GM18499 (cell line): ENCODE measurements around the gene ITPR3.

Source experiments
- ATAC-seq: cut with Tn5 transposase; IDR thresholded peaks from one replicate; pipeline ENCODE4 v1.9.1; 2021; ENCODE audit warnings: moderate number of reproducible peaks; ENCODE audit not compliant: insufficient read depth, unreplicated experiment

The ITPR3 gene

DNA sequence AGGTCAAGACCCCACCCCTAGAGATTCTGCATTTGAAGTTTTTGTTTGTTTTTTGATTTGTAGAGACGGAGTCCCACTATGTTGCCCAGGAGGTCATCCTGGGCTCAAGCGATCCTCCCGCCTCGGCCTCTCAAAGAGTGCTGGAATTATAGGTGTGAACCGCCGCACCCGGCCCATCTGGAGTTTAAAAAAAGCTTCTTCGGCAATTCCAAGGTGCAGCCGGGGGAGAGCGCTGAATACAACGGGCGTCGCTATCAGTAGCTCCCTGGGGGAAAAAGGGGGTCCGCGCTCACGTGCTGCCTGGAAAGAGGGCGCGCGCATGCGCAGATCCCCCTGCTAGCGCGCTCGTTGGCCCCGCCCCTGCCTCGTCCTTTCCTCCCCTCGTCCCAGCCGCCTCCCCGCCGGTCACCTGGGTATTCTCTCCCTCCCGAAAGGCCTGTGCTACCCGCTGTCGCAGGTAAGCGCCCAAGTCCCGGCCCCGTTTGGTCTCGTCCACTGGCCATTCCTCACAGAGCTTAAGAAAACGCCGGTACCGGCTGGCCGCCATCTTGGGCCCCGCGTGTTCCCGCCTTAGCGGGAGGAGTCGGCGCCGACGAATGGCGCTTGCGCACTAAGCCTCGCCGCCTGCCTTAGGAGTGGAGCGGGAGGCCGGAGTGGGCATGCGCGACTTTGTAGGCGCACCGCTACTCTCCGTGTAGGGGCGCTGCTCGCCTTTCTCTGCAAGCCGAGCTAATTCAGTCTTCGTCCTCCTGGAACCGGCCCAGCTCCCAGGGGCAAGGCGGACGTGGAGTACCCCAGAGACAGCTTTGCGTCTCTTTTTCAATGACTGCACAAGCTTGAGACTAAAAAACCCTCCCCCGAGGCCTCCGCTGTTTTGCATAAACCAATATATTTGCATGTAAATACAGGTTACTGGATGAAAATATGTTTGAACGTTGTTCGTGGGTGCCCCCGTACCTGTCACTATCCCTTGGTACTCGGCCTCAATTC, 90.3 kb downstream of the ITPR3 start, which contains the start of gene UQCC2:
Gene UQCC2, minus strand, starts transcription at position 561 of the 990 bp plus-strand sequence. Its CDS starts 14 bp downstream, at position 547.
- no peak for ATAC-seq

GRCh38 chr6:33712914-33713313, 91.8 kb downstream of the ITPR3 start:
- no peak for ATAC-seq

GRCh38 chr6:33713786-33714185, 92.7 kb downstream of the ITPR3 start:
- ATAC-seq = no peak

DNA sequence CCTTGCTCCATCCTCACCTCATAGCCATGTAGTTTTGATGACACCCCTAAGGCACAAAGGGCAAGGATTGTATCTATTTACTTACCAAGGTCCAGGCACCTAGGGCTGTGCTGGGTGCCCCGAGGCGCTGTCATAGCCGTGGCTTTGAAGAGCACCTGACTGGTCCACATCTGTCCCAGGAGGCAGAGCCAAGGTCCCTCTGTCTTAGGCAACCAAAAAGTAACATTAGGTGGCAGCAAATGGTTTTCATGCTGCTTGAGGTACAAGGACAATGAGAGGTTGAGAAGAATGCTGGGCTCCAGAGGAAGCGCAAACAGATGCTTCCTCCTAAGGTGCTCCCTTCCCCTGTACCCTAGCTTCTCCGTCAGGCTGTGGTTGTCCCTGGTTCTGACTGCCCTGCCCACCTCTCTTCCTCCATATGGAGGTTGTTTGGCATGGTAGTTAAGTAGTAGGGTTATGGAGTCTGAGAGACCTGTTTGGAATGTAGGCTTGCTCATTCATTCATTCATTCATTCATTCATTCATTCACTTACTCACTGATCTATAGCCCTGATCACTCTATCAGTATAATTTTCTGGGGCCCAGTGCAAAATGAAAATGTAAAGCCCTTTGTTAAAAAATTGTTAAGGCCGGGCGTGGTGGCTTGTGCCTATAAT, 93.4 kb downstream of the ITPR3 start:
- ATAC-seq = no peak

DNA sequence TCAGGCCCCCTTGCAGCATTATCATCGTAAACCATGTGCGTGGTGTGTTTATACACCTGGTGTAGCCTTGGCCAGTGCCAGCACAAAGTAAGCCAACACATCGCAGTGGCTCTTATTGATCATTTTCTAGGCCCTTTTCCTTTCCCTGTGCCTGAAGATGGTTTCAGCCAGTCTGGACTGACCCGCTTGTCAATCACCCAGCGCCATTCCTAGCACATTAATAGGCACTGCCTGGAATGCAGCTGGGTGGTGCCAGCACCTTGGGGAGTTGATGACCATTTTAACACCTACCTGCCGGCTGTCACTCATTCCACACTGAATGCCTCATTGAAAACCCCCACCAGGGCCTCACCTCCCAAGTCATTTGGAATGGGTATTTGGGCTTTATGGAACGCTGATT, 95.3 kb downstream of the ITPR3 start:
- ATAC-seq = no peak

GRCh38 chr6:33716890-33717632, 95.9 kb downstream of the ITPR3 start:
- ATAC-seq = no peak

DNA sequence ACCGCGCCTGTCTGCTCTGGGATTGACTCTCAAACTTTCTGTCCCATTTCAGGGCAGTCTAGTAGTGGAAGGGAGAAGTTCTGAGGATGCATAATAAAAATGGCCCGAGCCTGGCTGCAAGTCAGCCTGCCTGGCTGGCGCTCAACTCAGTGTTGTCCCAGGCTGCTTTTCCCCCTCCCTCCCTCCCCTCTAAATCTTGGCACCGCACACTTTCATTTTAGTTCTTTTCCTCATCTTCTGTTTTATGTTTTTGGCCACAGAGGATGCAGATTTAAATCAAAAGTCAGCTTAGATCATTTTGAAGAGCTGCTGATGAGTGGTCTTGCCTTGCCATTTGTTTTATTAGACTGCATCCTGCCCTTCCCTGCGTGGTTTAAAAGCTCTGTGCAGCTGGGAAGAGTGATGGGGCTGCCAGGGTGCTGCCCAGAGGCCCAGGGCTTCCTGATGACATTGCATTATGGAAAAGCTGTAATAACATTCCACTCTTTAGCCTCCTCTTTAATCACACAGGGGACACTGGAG, 96.9 kb downstream of the ITPR3 start:
- ATAC-seq = no peak

- no peak for ATAC-seq
Measured at GRCh38 chr6:33718713-33719112, 97.6 kb downstream of the ITPR3 start.

GRCh38 chr6:33719326-33719987, 98.3 kb downstream of the ITPR3 start:
- no peak for ATAC-seq

- ATAC-seq = no peak
Measured at GRCh38 chr6:33720998-33721397, 99.9 kb downstream of the ITPR3 start.

- ATAC-seq = no peak
Measured at GRCh38 chr6:33721508-33721907, 100.4 kb downstream of the ITPR3 start.

DNA sequence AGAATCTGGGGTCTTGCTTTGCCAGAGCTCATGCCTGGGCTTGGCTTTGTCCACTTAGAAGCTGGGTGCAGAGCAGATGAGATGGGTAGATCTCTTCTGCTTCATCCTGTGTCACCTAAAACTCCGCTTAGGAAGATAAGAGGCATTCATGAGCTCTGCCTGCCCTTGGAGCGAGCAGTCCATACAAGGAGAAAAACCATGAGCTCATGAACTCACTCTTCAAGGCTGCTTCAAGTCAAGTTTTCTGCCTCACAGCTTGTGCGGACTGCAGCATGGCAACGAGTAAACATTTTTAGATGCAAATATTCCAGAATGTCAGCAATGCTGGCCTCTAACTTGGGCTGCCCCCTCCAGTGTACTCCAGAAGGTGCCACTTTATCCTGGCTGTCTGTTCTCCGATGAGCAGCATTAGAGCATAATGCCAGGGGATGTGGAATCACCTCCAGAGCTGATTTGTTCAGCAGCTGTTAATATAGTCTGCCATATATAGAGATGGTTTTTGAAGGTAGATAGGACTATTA, 101.0 kb downstream of the ITPR3 start:
- ATAC-seq = no peak

DNA sequence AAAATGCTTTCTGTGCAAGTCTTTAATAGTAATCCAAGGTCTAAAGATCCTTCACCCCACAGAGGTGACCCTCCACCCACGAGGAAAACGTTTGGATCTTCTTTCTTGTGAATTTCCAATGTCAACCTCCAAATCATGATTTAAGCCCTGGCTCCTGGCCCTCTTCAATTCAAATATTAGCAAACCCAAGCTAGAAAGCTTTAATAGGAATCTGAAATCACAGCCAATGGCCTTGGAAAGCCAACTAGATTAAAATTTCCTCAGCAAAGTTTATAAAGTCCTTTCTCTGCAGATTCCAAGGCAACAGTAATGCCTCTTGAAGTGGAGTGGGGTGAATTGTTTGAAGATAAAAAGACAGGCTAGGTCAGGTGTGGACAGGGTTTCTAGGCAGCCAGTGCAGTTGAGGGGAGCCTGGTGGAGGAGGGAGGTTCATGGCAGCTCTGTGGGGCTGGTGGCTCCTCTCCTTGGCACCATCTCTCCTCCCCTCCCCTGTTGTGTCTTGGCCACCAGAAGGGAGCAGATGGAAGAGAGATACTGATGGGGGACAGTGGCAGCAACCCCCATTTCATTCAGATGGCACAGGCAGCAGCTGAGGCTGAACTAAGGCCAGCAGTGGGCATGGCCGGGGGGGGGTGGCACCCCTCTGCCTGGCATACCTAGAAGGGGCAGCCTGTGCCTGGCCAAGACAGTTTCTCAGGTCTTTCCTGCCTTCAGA, 102.4 kb downstream of the ITPR3 start:
- ATAC-seq = no peak

GRCh38 chr6:33724102-33725023, 103.2 kb downstream of the ITPR3 start:
- no peak for ATAC-seq

GRCh38 chr6:33725222-33725621, 104.1 kb downstream of the ITPR3 start:
- ATAC-seq = no peak

- ATAC-seq = no peak
Measured at GRCh38 chr6:33725891-33726673, 105.0 kb downstream of the ITPR3 start.

DNA sequence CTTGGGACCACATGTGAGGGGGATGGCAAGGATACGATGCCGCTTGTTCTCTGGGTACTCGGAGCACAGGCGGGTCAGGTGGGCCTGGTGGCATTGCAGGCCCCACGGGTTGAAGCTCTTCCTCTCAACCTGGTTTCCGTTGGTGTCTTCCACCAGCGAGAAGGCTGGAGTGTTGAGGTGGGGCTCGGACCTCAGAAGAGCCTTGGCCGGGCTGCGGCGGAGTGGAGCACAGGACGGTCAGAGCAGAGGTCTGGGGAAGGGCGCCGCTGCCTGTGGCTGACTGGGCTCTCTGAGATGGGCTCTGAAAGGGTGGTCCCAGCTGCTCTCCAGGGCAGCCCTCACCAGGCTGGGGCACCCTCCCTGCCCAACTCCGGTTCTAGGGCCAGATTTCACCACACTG, 105.6 kb downstream of the ITPR3 start:
- ATAC-seq = no peak
